ENCODE data around the gene ART4.

DNA sequence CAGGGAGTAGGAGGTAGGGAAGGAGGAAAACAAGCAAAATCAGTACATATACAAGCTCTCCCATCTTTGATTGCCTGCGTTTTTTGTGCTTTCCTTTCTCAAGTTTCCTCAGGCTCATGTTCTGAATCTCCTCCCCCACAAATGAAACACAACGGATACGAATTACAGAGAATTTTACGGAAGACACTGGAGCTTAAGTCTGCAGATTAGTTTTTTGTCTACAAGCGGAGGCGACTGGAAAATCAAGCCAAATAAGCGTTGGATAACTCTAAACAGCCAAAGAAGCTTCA, 40.7 kb downstream of the ART4 start:
- TF ChIP-seq, protein P1, sequence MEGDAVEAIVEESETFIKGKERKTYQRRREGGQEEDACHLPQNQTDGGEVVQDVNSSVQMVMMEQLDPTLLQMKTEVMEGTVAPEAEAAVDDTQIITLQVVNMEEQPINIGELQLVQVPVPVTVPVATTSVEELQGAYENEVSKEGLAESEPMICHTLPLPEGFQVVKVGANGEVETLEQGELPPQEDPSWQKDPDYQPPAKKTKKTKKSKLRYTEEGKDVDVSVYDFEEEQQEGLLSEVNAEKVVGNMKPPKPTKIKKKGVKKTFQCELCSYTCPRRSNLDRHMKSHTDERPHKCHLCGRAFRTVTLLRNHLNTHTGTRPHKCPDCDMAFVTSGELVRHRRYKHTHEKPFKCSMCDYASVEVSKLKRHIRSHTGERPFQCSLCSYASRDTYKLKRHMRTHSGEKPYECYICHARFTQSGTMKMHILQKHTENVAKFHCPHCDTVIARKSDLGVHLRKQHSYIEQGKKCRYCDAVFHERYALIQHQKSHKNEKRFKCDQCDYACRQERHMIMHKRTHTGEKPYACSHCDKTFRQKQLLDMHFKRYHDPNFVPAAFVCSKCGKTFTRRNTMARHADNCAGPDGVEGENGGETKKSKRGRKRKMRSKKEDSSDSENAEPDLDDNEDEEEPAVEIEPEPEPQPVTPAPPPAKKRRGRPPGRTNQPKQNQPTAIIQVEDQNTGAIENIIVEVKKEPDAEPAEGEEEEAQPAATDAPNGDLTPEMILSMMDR (IDR thresholded peaks at IDR 0.05; ENCODE audit: poor library complexity, severe bottlenecking) = no peak
- TF ChIP-seq POLR2AphosphoS5 (IDR thresholded peaks at IDR 0.05) = no peak
- TF ChIP-seq, protein P2, sequence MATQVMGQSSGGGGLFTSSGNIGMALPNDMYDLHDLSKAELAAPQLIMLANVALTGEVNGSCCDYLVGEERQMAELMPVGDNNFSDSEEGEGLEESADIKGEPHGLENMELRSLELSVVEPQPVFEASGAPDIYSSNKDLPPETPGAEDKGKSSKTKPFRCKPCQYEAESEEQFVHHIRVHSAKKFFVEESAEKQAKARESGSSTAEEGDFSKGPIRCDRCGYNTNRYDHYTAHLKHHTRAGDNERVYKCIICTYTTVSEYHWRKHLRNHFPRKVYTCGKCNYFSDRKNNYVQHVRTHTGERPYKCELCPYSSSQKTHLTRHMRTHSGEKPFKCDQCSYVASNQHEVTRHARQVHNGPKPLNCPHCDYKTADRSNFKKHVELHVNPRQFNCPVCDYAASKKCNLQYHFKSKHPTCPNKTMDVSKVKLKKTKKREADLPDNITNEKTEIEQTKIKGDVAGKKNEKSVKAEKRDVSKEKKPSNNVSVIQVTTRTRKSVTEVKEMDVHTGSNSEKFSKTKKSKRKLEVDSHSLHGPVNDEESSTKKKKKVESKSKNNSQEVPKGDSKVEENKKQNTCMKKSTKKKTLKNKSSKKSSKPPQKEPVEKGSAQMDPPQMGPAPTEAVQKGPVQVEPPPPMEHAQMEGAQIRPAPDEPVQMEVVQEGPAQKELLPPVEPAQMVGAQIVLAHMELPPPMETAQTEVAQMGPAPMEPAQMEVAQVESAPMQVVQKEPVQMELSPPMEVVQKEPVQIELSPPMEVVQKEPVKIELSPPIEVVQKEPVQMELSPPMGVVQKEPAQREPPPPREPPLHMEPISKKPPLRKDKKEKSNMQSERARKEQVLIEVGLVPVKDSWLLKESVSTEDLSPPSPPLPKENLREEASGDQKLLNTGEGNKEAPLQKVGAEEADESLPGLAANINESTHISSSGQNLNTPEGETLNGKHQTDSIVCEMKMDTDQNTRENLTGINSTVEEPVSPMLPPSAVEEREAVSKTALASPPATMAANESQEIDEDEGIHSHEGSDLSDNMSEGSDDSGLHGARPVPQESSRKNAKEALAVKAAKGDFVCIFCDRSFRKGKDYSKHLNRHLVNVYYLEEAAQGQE (IDR thresholded peaks at IDR 0.05; ENCODE audit: borderline replicate concordance) = no peak

Measured in neural cell (in vitro differentiated cells).